ENCODE data around the gene PIWIL4.

PIWIL4 gene

GRCh38 chr11:94649254-94649653 lies 82.1 kb downstream of the PIWIL4 start:
- H3K27ac ChIP-seq (ENCODE audit: low read depth, low read length) = no peak overlapping the region
- H3K36me3 ChIP-seq (ENCODE audit: control insufficient read depth in 1 of 2, insufficient read depth in 2 of 2, low read length in 2 of 2) = no peaks in the 10 kb centered on the region
- no peaks in the 10 kb centered on the region for H3K27me3 ChIP-seq (ENCODE audit: control insufficient read depth in 1 of 2, insufficient read depth in 2 of 2, low read length in 2 of 2)
- no peak overlapping the region for H3K9ac ChIP-seq (ENCODE audit: low read depth in 1 of 2, low read length in 2 of 2)
- H3K4me3 ChIP-seq (ENCODE audit: low read depth in 1 of 2, low read length in 2 of 2) = no peak overlapping the region
- H3K9me3 ChIP-seq (ENCODE audit: control insufficient read depth in 1 of 2, low read length in 2 of 2) = no peaks in the 10 kb centered on the region
- no peaks in the 10 kb centered on the region for H3K4me1 ChIP-seq (ENCODE audit: control insufficient read depth in 1 of 2, insufficient read depth in 2 of 2, low read length in 2 of 2)

DNA sequence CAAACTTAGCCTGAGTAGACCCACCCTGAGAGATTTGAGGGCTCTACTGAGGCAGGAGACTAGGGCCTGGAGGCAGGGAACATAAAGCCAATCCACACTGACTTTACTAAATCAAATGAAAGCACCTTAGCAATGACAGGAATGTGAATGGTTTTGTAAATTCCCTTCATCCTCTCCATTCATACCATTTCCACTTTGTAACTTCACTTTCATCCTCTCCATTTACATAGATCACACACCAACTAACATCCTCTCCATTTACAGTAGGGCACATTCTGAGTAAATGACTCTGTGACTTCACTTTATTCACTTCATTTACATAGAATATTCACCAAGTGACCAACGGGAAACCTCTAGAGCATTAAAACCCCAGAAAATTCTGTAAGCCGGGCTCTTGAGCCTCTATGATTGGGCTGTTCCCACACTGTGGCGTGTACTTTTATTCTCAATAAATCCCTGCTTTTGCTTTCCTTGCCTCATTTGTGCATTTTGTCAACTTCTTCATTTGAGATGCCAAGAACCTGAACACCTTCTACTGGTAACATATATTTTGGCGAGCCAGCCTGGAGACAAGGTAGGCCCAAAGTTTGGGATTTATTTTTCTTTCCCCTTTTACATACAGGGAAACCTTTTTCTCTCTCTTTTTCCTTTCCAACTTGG lies 82.9 kb downstream of the PIWIL4 start:
- no peaks in the 10 kb centered on the region for H3K9me3 ChIP-seq (ENCODE audit: control insufficient read depth in 1 of 2, low read length in 2 of 2)
- H3K4me3 ChIP-seq (ENCODE audit: low read depth in 1 of 2, low read length in 2 of 2) = no peak overlapping the region
- no peak overlapping the region for H3K27ac ChIP-seq (ENCODE audit: low read depth, low read length)
- no peaks in the 10 kb centered on the region for H3K27me3 ChIP-seq (ENCODE audit: control insufficient read depth in 1 of 2, insufficient read depth in 2 of 2, low read length in 2 of 2)
- H3K4me1 ChIP-seq (ENCODE audit: control insufficient read depth in 1 of 2, insufficient read depth in 2 of 2, low read length in 2 of 2) = no peaks in the 10 kb centered on the region
- no peaks in the 10 kb centered on the region for H3K36me3 ChIP-seq (ENCODE audit: control insufficient read depth in 1 of 2, insufficient read depth in 2 of 2, low read length in 2 of 2)
- no peak overlapping the region for H3K9ac ChIP-seq (ENCODE audit: low read depth in 1 of 2, low read length in 2 of 2)

DNA sequence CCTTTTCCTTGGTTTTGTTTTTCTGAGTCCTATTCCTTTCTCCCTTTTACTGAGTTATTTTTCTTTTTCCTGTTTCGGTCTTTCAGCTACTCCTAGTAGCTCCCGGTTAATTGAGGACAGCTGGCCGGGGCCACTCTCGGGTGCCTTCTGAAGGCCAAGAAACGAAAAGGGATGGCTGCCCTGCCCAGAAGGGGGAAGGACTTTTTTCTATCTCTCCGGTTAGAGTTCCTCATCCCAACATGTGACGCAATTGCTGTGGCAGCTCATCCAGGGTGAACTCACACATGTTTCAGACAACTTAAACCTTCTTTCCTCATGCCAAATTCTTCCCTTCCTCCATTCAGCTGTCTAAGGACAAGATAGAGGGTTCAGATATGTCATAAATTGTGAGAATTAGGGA lies 83.6 kb downstream of the PIWIL4 start:
- H3K27me3 ChIP-seq (ENCODE audit: control insufficient read depth in 1 of 2, insufficient read depth in 2 of 2, low read length in 2 of 2) = no peaks in the 10 kb centered on the region
- H3K4me1 ChIP-seq (ENCODE audit: control insufficient read depth in 1 of 2, insufficient read depth in 2 of 2, low read length in 2 of 2) = no peaks in the 10 kb centered on the region
- no peak overlapping the region for H3K27ac ChIP-seq (ENCODE audit: low read depth, low read length)
- no peak overlapping the region for H3K4me3 ChIP-seq (ENCODE audit: low read depth in 1 of 2, low read length in 2 of 2)
- no peaks in the 10 kb centered on the region for H3K9me3 ChIP-seq (ENCODE audit: control insufficient read depth in 1 of 2, low read length in 2 of 2)
- no peak overlapping the region for H3K9ac ChIP-seq (ENCODE audit: low read depth in 1 of 2, low read length in 2 of 2)
- no peaks in the 10 kb centered on the region for H3K36me3 ChIP-seq (ENCODE audit: control insufficient read depth in 1 of 2, insufficient read depth in 2 of 2, low read length in 2 of 2)

GRCh38 chr11:94652735-94653284 lies 85.6 kb downstream of the PIWIL4 start:
- no peaks in the 10 kb centered on the region for H3K4me1 ChIP-seq (ENCODE audit: control insufficient read depth in 1 of 2, insufficient read depth in 2 of 2, low read length in 2 of 2)
- no peaks in the 10 kb centered on the region for H3K9me3 ChIP-seq (ENCODE audit: control insufficient read depth in 1 of 2, low read length in 2 of 2)
- H3K27ac ChIP-seq (ENCODE audit: low read depth, low read length) = no peak overlapping the region
- H3K27me3 ChIP-seq (ENCODE audit: control insufficient read depth in 1 of 2, insufficient read depth in 2 of 2, low read length in 2 of 2) = no peaks in the 10 kb centered on the region
- no peaks in the 10 kb centered on the region for H3K36me3 ChIP-seq (ENCODE audit: control insufficient read depth in 1 of 2, insufficient read depth in 2 of 2, low read length in 2 of 2)
- no peak overlapping the region for H3K9ac ChIP-seq (ENCODE audit: low read depth in 1 of 2, low read length in 2 of 2)
- no peak overlapping the region for H3K4me3 ChIP-seq (ENCODE audit: low read depth in 1 of 2, low read length in 2 of 2)

GRCh38 chr11:94653561-94653960 lies 86.4 kb downstream of the PIWIL4 start:
- Histone ChIP-seq H3K4me3 (ENCODE audit: low read depth in 1 of 2, low read length in 2 of 2) (no peak overlapping the region), H3K27ac (ENCODE audit: low read depth, low read length) (no peak overlapping the region), H3K9me3 (ENCODE audit: control insufficient read depth in 1 of 2, low read length in 2 of 2) (no peaks in the 10 kb centered on the region), H3K36me3 (ENCODE audit: control insufficient read depth in 1 of 2, insufficient read depth in 2 of 2, low read length in 2 of 2) (no peaks in the 10 kb centered on the region), H3K27me3 (ENCODE audit: control insufficient read depth in 1 of 2, insufficient read depth in 2 of 2, low read length in 2 of 2) (no peaks in the 10 kb centered on the region), H3K9ac (ENCODE audit: low read depth in 1 of 2, low read length in 2 of 2) (no peak overlapping the region), H3K4me1 (ENCODE audit: control insufficient read depth in 1 of 2, insufficient read depth in 2 of 2, low read length in 2 of 2) (no peaks in the 10 kb centered on the region)

- Histone ChIP-seq H3K27me3 (ENCODE audit: control insufficient read depth in 1 of 2, insufficient read depth in 2 of 2, low read length in 2 of 2) (no peaks in the 10 kb centered on the region), H3K27ac (ENCODE audit: low read depth, low read length) (no peak overlapping the region), H3K36me3 (ENCODE audit: control insufficient read depth in 1 of 2, insufficient read depth in 2 of 2, low read length in 2 of 2) (no peaks in the 10 kb centered on the region), H3K9ac (ENCODE audit: low read depth in 1 of 2, low read length in 2 of 2) (no peak overlapping the region), H3K4me1 (ENCODE audit: control insufficient read depth in 1 of 2, insufficient read depth in 2 of 2, low read length in 2 of 2) (no peaks in the 10 kb centered on the region), H3K9me3 (ENCODE audit: control insufficient read depth in 1 of 2, low read length in 2 of 2) (no peaks in the 10 kb centered on the region), H3K4me3 (ENCODE audit: low read depth in 1 of 2, low read length in 2 of 2) (no peak overlapping the region)
Observed at GRCh38 chr11:94654201-94654600, 87.0 kb downstream of the PIWIL4 start.

- no peaks in the 10 kb centered on the region for H3K27me3 ChIP-seq (ENCODE audit: control insufficient read depth in 1 of 2, insufficient read depth in 2 of 2, low read length in 2 of 2)
- no peak overlapping the region for H3K27ac ChIP-seq (ENCODE audit: low read depth, low read length)
- no peaks in the 10 kb centered on the region for H3K36me3 ChIP-seq (ENCODE audit: control insufficient read depth in 1 of 2, insufficient read depth in 2 of 2, low read length in 2 of 2)
- no peaks in the 10 kb centered on the region for H3K4me1 ChIP-seq (ENCODE audit: control insufficient read depth in 1 of 2, insufficient read depth in 2 of 2, low read length in 2 of 2)
- no peak overlapping the region for H3K4me3 ChIP-seq (ENCODE audit: low read depth in 1 of 2, low read length in 2 of 2)
- H3K9me3 ChIP-seq (ENCODE audit: control insufficient read depth in 1 of 2, low read length in 2 of 2) = no peaks in the 10 kb centered on the region
- H3K9ac ChIP-seq (ENCODE audit: low read depth in 1 of 2, low read length in 2 of 2) = no peak overlapping the region
Observed at GRCh38 chr11:94655291-94655690, 88.1 kb downstream of the PIWIL4 start.

GRCh38 chr11:94655956-94656355 lies 88.8 kb downstream of the PIWIL4 start:
- Histone ChIP-seq H3K27ac (ENCODE audit: low read depth, low read length) (no peak overlapping the region), H3K4me1 (ENCODE audit: control insufficient read depth in 1 of 2, insufficient read depth in 2 of 2, low read length in 2 of 2) (no peaks in the 10 kb centered on the region)

DNA sequence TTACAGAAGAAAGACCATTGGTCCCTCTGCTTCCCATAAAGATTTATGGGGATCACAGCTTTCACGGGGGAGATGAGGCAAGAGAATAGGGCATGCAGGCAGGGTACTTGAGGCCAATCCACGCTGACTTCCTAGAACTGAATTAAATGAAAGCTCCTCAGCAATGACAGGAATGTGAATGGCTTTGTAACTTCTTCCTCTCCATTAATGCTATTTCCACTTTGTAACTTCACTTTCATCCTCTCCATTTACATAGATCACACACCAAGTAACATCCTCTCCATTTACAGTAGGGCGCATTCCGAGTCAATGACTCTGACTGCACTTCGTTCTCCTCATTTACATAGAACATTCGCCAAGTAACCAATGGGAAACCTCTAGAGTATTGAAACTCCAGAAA lies 89.8 kb downstream of the PIWIL4 start:
- no peaks in the 10 kb centered on the region for H3K36me3 ChIP-seq (ENCODE audit: control insufficient read depth in 1 of 2, insufficient read depth in 2 of 2, low read length in 2 of 2)
- H3K4me1 ChIP-seq (ENCODE audit: control insufficient read depth in 1 of 2, insufficient read depth in 2 of 2, low read length in 2 of 2) = no peaks in the 10 kb centered on the region
- H3K9ac ChIP-seq (ENCODE audit: low read depth in 1 of 2, low read length in 2 of 2) = no peak overlapping the region
- H3K4me3 ChIP-seq (ENCODE audit: low read depth in 1 of 2, low read length in 2 of 2) = no peak overlapping the region
- no peaks in the 10 kb centered on the region for H3K27me3 ChIP-seq (ENCODE audit: control insufficient read depth in 1 of 2, insufficient read depth in 2 of 2, low read length in 2 of 2)
- H3K9me3 ChIP-seq (ENCODE audit: control insufficient read depth in 1 of 2, low read length in 2 of 2) = no peaks in the 10 kb centered on the region
- H3K27ac ChIP-seq (ENCODE audit: low read depth, low read length) = no peak overlapping the region

More at GRCh38 chr11:94655956-94656355, 88.8 kb downstream of the PIWIL4 start:
- Histone ChIP-seq H3K36me3 (ENCODE audit: control insufficient read depth in 1 of 2, insufficient read depth in 2 of 2, low read length in 2 of 2) (no peaks in the 10 kb centered on the region), H3K27me3 (ENCODE audit: control insufficient read depth in 1 of 2, insufficient read depth in 2 of 2, low read length in 2 of 2) (no peaks in the 10 kb centered on the region), H3K9ac (ENCODE audit: low read depth in 1 of 2, low read length in 2 of 2) (no peak overlapping the region), H3K4me3 (ENCODE audit: low read depth in 1 of 2, low read length in 2 of 2) (no peak overlapping the region), H3K9me3 (ENCODE audit: control insufficient read depth in 1 of 2, low read length in 2 of 2) (no peaks in the 10 kb centered on the region)

- Histone ChIP-seq H3K27me3 (ENCODE audit: control insufficient read depth in 1 of 2, insufficient read depth in 2 of 2, low read length in 2 of 2) (no peaks in the 10 kb centered on the region), H3K36me3 (ENCODE audit: control insufficient read depth in 1 of 2, insufficient read depth in 2 of 2, low read length in 2 of 2) (no peaks in the 10 kb centered on the region), H3K9ac (ENCODE audit: low read depth in 1 of 2, low read length in 2 of 2) (no peak overlapping the region), H3K4me3 (ENCODE audit: low read depth in 1 of 2, low read length in 2 of 2) (no peak overlapping the region), H3K27ac (ENCODE audit: low read depth, low read length) (no peak overlapping the region), H3K9me3 (ENCODE audit: control insufficient read depth in 1 of 2, low read length in 2 of 2) (no peaks in the 10 kb centered on the region), H3K4me1 (ENCODE audit: control insufficient read depth in 1 of 2, insufficient read depth in 2 of 2, low read length in 2 of 2) (no peaks in the 10 kb centered on the region)
Observed at GRCh38 chr11:94657629-94658028, 90.5 kb downstream of the PIWIL4 start.
